OCI-LY1 (cell line): Measurements from ENCODE around the gene DBET.
"Not testable (repeated sequence)": the region's sequence is repeated elsewhere in the genome, so short reads cannot be mapped to it uniquely, and the experiment has no call there.

Experiments used
- H2AFZ ChIP-seq: fragments of 200-600 bp; sonication (generic), shearing (Covaris generic); 2 replicates; pipeline ENCODE4 v1.6.0; 2014; ENCODE audit warnings: antibody characterized with exemption, mild to moderate bottlenecking, low read length
- H3F3A ChIP-seq: fragments of 200-600 bp; sonication (generic), shearing (Covaris generic); 2 replicates; pipeline ENCODE4 v1.6.0; 2014; ENCODE audit warnings: mild to moderate bottlenecking, antibody characterized with exemption, low read length, moderate library complexity; ENCODE audit not compliant: insufficient read depth
- H3K27ac ChIP-seq: fragments of 200-600 bp; sonication (generic); 2 replicates; pipeline ENCODE4 v1.5.1; 2014; ENCODE audit warnings: low read length, mixed run types, mild to moderate bottlenecking, low read depth; ENCODE audit not compliant: poor library complexity, severe bottlenecking
- H3K27me3 ChIP-seq: fragments of 200-600 bp; sonication (generic); 2 replicates; pipeline ENCODE4 v1.6.0; 2014; ENCODE audit warnings: antibody characterized with exemption, mild to moderate bottlenecking, low read length, moderate library complexity; ENCODE audit not compliant: insufficient read depth
- H3K36me3 ChIP-seq: fragments of 200-600 bp; sonication (generic); 2 replicates; pipeline ENCODE4 v1.6.1; 2014; ENCODE audit warnings: mild to moderate bottlenecking, antibody characterized with exemption, low read length, moderate library complexity, mixed read lengths; ENCODE audit not compliant: insufficient read depth
- H3K4me1 ChIP-seq: fragments of 200-600 bp; sonication (generic); 2 replicates; pipeline ENCODE4 v1.5.1; 2014; ENCODE audit warnings: mild to moderate bottlenecking, low read length, moderate library complexity; ENCODE audit not compliant: insufficient read depth, severe bottlenecking
- H3K4me2 ChIP-seq: fragments of 200-600 bp; sonication (generic), shearing (Covaris generic); 2 replicates; pipeline ENCODE4 v1.6.1; 2014; ENCODE audit warnings: low read length
- H3K4me3 ChIP-seq: fragments of 200-600 bp; sonication (generic); 2 replicates; pipeline ENCODE4 v1.5.1; 2014; ENCODE audit warnings: low read length, low read depth, mild to moderate bottlenecking, mixed read lengths; ENCODE audit not compliant: poor library complexity, severe bottlenecking
- H3K79me2 ChIP-seq: fragments of 200-600 bp; shearing (Covaris generic); 2 replicates; pipeline ENCODE4 v1.6.1; 2016; ENCODE audit warnings: mixed run types, low read length, mixed read lengths; ENCODE audit not compliant: insufficient read depth
- H3K9ac ChIP-seq: fragments of 200-600 bp; sonication (generic), shearing (Covaris generic); 2 replicates; pipeline ENCODE4 v1.6.1; 2014; ENCODE audit warnings: mild to moderate bottlenecking, low read length, mixed read lengths
- H3K9me2 ChIP-seq: fragments of 200-600 bp; sonication (generic), shearing (Covaris generic); 2 replicates; pipeline ENCODE4 v1.6.1; 2014; ENCODE audit warnings: low read depth, mild to moderate bottlenecking, low read length, mixed read lengths
- H3K9me3 ChIP-seq: fragments of 200-600 bp; shearing (Covaris generic); 2 replicates; pipeline ENCODE4 v1.6.1; 2014; ENCODE audit warnings: low read length, mixed read lengths
- H4K20me1 ChIP-seq: fragments of 200-600 bp; sonication (generic), shearing (Covaris generic); 2 replicates; pipeline ENCODE4 v1.6.0; 2016; ENCODE audit warnings: mild to moderate bottlenecking, low read length; ENCODE audit not compliant: insufficient read depth

Gene DBET

DNA sequence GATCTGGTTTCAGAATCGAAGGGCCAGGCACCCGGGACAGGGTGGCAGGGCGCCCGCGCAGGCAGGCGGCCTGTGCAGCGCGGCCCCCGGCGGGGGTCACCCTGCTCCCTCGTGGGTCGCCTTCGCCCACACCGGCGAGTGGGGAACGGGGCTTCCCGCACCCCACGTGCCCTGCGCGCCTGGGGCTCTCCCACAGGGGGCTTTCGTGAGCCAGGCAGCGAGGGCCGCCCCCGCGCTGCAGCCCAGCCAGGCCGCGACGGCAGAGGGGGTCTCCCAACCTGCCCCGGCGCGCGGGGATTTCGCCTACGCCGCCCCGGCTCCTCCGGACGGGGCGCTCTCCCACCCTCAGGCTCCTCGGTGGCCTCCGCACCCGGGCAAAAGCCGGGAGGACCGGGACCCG lies 4.0 kb downstream of the DBET start:
- not testable (repeated sequence) for H3K4me2 ChIP-seq, H3K27me3 ChIP-seq, H3K27ac ChIP-seq, H3K9me2 ChIP-seq, H3F3A ChIP-seq, H3K9me3 ChIP-seq, H4K20me1 ChIP-seq, H3K9ac ChIP-seq, H3K4me1 ChIP-seq, H3K79me2 ChIP-seq, H3K36me3 ChIP-seq, H3K4me3 ChIP-seq, H2AFZ ChIP-seq

DNA sequence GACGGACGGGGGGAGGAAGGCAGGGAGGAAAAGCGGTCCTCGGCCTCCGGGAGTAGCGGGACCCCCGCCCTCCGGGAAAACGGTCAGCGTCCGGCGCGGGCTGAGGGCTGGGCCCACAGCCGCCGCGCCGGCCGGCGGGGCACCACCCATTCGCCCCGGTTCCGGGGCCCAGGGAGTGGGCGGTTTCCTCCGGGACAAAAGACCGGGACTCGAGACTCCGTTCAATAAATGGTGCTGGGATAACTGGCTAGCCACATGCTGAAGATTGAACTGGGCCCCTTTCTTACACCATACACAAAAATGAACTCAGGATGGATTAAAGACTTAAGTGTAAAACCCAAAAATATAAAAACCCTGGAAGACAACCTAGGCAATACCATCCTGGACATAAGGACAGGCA lies 28.8 kb downstream of the DBET start:
- H3F3A ChIP-seq, H2AFZ ChIP-seq, H3K4me3 ChIP-seq, H3K9me2 ChIP-seq, H3K79me2 ChIP-seq, H4K20me1 ChIP-seq, H3K27ac ChIP-seq, H3K36me3 ChIP-seq, H3K9me3 ChIP-seq, H3K4me2 ChIP-seq, H3K4me1 ChIP-seq, H3K27me3 ChIP-seq, H3K9ac ChIP-seq: not testable (repeated sequence)

DNA sequence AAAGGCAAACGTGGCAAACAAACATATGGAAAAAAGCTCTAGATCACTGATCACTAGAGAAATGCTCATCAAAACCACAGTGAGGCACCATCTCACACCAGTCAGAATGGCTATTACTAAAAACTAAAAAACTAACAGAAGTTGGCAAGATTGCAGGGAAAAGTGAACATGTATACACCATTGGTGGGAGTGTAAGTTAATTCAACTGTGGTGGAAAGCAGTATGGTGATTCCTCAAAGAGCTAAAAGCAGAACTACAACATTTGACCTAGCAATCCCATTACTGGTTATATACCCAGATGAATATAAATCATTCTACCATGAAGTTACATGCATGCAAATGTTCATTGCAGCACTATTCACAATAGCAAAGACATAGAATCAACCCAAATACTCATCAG lies 29.7 kb downstream of the DBET start:
- H4K20me1 ChIP-seq, H3K4me3 ChIP-seq, H3K4me2 ChIP-seq, H3K9me3 ChIP-seq, H3K27ac ChIP-seq, H3K27me3 ChIP-seq, H2AFZ ChIP-seq, H3K9ac ChIP-seq, H3K79me2 ChIP-seq, H3K4me1 ChIP-seq, H3K9me2 ChIP-seq, H3F3A ChIP-seq, H3K36me3 ChIP-seq: not testable (repeated sequence)

- not testable (repeated sequence) for H4K20me1 ChIP-seq, H3K79me2 ChIP-seq, H3F3A ChIP-seq, H3K27ac ChIP-seq, H2AFZ ChIP-seq, H3K36me3 ChIP-seq, H3K9me3 ChIP-seq, H3K9me2 ChIP-seq, H3K27me3 ChIP-seq, H3K4me1 ChIP-seq, H3K4me3 ChIP-seq, H3K9ac ChIP-seq, H3K4me2 ChIP-seq
Observed at GRCh38 chr4:190095335-190095734, 31.0 kb downstream of the DBET start.

DNA sequence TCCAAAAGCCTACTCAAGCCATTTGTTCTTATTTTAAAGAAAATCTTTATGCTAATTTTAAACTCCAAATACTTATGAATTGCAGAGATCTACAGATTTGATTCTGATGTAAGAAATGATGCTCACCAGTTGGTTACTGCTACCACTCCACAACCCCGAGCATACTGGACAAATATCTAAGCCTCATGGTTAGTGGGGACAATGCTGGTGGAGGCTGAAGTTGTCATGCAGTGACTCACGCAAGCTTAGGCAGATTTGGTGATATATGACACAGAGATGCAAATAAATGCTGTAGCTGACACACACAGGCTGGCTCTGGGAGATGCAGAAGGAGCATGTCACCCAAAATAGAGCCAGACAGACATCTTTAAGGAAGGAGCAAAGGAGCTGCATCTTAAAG lies 35.3 kb downstream of the DBET start:
- not testable (repeated sequence) for H3K27me3 ChIP-seq, H3K4me3 ChIP-seq, H3K9me2 ChIP-seq, H3K4me2 ChIP-seq, H3F3A ChIP-seq, H4K20me1 ChIP-seq, H3K36me3 ChIP-seq, H3K79me2 ChIP-seq, H3K4me1 ChIP-seq, H3K9me3 ChIP-seq, H3K9ac ChIP-seq, H2AFZ ChIP-seq, H3K27ac ChIP-seq

DNA sequence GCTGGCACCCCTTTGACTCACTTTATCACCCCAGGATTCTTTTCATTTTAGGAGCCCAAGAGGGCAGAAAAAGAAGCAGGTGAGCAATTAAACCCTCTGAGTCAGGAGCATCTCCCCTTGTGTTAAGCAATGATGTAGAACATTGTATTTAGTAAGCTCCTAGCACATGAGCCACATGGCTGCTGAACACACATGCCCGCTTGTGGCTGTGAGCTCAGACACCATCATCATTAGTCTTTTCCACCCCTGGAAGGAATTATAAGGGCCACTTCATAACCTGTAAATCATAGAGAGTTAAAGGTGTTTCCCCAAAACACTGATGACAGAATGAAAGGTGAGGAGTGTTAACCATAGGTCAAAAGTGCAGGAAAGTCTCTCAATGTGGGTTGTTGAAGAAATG lies 37.2 kb downstream of the DBET start:
- not testable (repeated sequence) for H3K27me3 ChIP-seq, H4K20me1 ChIP-seq, H3K27ac ChIP-seq, H3K36me3 ChIP-seq, H3K9ac ChIP-seq, H3K4me3 ChIP-seq, H2AFZ ChIP-seq, H3K9me3 ChIP-seq, H3K4me2 ChIP-seq, H3F3A ChIP-seq, H3K4me1 ChIP-seq, H3K79me2 ChIP-seq, H3K9me2 ChIP-seq

- not testable (repeated sequence) for H2AFZ ChIP-seq, H4K20me1 ChIP-seq, H3F3A ChIP-seq, H3K27me3 ChIP-seq, H3K36me3 ChIP-seq, H3K27ac ChIP-seq, H3K9me3 ChIP-seq, H3K9ac ChIP-seq, H3K4me1 ChIP-seq, H3K4me3 ChIP-seq, H3K4me2 ChIP-seq, H3K9me2 ChIP-seq, H3K79me2 ChIP-seq
Observed at GRCh38 chr4:190106191-190106590, 41.9 kb downstream of the DBET start.

DNA sequence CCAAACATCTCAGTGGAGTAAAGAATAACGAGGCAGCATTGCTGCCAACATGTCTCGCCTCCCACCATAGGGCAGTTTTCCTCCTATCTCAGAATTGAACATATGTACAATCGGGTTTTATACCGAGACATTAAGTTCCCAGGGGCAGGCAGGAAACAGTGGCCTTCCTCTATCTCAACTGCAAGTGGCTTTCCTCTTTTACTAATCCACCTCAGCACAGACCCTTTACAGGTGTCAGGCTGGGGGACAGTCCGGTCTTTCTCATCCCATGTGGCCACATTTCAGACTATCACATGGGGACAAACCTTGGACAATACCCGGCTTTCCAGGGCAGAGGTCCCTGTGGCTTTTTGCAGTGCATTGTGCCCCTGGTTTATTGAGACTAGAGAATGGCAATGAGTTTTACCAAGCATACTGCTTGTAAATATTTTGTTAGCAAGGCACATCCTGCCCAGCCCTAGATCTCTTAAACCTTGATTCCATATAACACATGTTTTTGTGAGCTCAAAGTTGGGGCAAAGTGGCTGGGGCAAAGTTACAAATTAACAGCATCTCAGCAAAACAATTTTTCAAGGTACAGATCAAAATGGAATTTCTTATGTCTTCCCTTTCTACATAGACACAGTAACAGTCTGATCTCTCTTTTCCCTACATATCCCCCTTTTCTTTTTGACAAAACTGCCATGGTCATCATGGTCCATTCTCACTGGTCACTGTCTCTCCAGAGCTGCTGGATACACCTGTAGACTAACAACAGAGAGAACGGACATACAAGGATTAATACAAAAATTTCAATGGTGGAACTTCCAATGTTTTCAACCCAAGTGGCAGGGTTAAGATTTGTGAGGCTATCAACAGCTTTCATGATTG lies 42.5 kb downstream of the DBET start:
- H3K9me3 ChIP-seq: not testable (repeated sequence)

More for the DNA sequence above, 42.5 kb downstream of the DBET start:
- H3K27ac ChIP-seq, H3K27me3 ChIP-seq, H4K20me1 ChIP-seq, H2AFZ ChIP-seq, H3K9ac ChIP-seq, H3K4me1 ChIP-seq, H3K4me3 ChIP-seq, H3F3A ChIP-seq, H3K9me2 ChIP-seq, H3K36me3 ChIP-seq, H3K4me2 ChIP-seq, H3K79me2 ChIP-seq: not testable (repeated sequence)
